Prostate gland (tissue), 2 donors: ENCODE measurements around the gene TGFB2. TPM values are rescaled to one million over a fixed set of nuclear protein-coding genes. Genes with fewer than 3 reads are reported as not detected.

Experiments used
- DNase-seq: peaks from one replicate; pipeline ENCODE4 v3.0.0-alpha.2; 2019; ENCODE audit warnings: low spot score
- H3K27ac ChIP-seq, 2 donors: fragments of 200-600 bp; sonication (generic); 2 replicates each; pipeline ENCODE4 v1.5.1; 2017 to 2019
- H3K27me3 ChIP-seq: fragments of 200-600 bp; sonication (generic); replicated peaks from 2 replicates; pipeline ENCODE4 v1.5.1; 2019; ENCODE audit not compliant: insufficient read depth
- H3K36me3 ChIP-seq, 2 donors: fragments of 200-600 bp; sonication (generic); 1 replicate in 1 of 2; 2 replicates in 1 of 2; pipeline versions ENCODE4 v1.5.1 to v1.8.1; 2017 to 2019
- H3K4me1 ChIP-seq: fragments of 200-600 bp; sonication (generic); replicated peaks from 2 replicates; pipeline ENCODE4 v1.5.1; 2019
- H3K4me3 ChIP-seq, 2 donors: fragments of 200-600 bp; sonication (generic); 2 replicates each; pipeline ENCODE4 v1.5.1; 2017 to 2019
- H3K9me3 ChIP-seq: fragments of 200-600 bp; sonication (generic); 2 replicates; pipeline ENCODE4 v1.5.1; 2017
- POLR2A ChIP-seq: fragments of 450-650 bp; IDR thresholded peaks from one replicate; pipeline ENCODE4 v1.6.1; 2016; ENCODE audit warnings: antibody characterized with exemption, mild to moderate bottlenecking
- POLR2AphosphoS5 ChIP-seq: sonication (generic); formaldehyde crosslinking; IDR thresholded peaks from one replicate; pipeline ENCODE4 v1.6.1; 2017; ENCODE audit warnings: antibody characterized with exemption
- WGBS: methylation state at CpG from one replicate; pipeline ENCODE4 v1.1.5; 2018; 5-methylcytosine and 5-hydroxymethylcytosine counted together
- intact Hi-C: fragments of 100-400 bp; cut with DNase I; formaldehyde crosslinking; loops from one replicate; pipeline ENCODE4 v1.14.2; 2022
- total RNA-seq, 2 donors: library from RNA; depleted of rRNA; stranded (reverse); fragments of >200 nt; gene quantifications; one replicate each; pipeline ENCODE4 v1.1.0, GENCODE V29; 2016
- TF ChIP-seq, protein P1 (sequence below), 4 experiments: fragments of 200-600 bp in 2 of 4; fragments of 450-650 bp in 2 of 4; sonication (generic) in 2 of 4; IDR thresholded peaks; 1 replicate in 3 of 4; 2 replicates in 1 of 4; pipeline ENCODE4 v1.5.1; 2016 to 2019; ENCODE audit warnings: antibody characterized with exemption in 4 of 4, mild to moderate bottlenecking in 2 of 4, moderate library complexity in 2 of 4

Gene TGFB2
- total RNA-seq, 2 donors from 2014 or later, result 7.8 to 9.6 TPM

DNA sequence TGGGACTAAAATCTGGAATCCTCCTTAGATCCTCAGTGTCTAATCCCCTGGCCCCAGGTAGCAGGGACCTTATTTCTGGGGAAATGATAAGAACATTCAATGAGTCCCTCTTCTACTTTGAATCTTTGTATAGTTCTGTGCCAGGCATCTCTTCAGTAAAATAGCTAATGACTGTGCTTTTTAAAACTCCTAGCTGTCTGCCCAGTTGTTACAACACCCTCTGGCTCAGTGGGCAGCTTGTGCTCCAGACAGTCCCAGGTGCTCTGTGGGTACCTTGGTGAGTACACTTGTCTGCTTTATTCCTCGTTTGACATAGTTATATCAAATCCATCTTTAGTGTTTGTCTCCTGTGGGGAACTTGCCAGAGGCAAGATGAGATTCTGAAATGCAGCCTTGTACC, 18.0 kb downstream of the TGFB2 start:
- H3K4me1 ChIP-seq, result no peaks in the 10 kb centered on the region
- DNase-seq, result no peak
- H3K27me3 ChIP-seq, result no peaks in the 10 kb centered on the region
- TF ChIP-seq, protein P1, sequence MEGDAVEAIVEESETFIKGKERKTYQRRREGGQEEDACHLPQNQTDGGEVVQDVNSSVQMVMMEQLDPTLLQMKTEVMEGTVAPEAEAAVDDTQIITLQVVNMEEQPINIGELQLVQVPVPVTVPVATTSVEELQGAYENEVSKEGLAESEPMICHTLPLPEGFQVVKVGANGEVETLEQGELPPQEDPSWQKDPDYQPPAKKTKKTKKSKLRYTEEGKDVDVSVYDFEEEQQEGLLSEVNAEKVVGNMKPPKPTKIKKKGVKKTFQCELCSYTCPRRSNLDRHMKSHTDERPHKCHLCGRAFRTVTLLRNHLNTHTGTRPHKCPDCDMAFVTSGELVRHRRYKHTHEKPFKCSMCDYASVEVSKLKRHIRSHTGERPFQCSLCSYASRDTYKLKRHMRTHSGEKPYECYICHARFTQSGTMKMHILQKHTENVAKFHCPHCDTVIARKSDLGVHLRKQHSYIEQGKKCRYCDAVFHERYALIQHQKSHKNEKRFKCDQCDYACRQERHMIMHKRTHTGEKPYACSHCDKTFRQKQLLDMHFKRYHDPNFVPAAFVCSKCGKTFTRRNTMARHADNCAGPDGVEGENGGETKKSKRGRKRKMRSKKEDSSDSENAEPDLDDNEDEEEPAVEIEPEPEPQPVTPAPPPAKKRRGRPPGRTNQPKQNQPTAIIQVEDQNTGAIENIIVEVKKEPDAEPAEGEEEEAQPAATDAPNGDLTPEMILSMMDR (IDR thresholded peaks at IDR 0.05), result no peak
- TF ChIP-seq POLR2A (no peak), POLR2AphosphoS5 (no peak)
- WGBS, result 28% methylated on average over 1 of the region's 1 CpG
- no peaks in the 10 kb centered on the region for H3K9me3 ChIP-seq
- no peak overlapping the region for H3K4me3 ChIP-seq
- H3K36me3 ChIP-seq, result no peaks in the 10 kb centered on the region
- no peak overlapping the region for H3K27ac ChIP-seq
- intact Hi-C loops, result loop anchor here (10.0 kb wide), 1 partner anchor 452 kb away; no protein-coding TSS in a partner anchor

DNA sequence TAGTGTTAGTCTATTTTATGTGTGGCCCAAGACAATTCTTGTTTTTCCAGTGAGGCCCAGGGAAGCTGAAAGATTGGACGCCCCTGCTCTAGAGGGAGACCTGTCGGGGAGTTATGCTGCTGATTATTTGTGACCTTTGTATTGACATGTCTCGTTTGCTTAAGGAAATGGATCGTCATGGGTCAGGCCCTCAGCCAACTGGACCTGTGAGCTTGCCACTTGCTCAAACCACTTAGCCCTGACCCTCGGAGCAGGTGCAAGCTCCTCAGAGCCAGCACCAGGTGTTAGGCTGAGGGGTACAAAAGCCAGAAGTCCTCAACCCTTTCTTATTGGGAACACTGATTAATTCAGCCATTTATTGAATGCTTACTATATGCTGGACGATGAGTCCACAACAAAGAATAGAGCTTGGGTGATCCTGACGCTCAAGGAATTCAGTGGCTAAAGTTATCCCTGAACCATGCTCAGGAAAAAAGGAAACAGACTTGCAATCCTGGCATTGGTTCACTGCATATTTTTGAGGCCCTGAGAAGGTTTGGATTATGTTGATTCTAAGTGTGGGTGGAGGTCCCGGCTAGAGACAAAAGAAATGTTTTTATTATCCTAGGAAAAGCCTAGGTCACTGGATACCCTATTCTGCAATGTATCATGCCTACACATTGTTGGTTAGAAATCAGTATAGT, 19.0 kb downstream of the TGFB2 start:
- WGBS, result 63% methylated on average over 8 of the region's 8 CpGs
- H3K27ac ChIP-seq, result peak overlapping the region; percentile 8 to 20
- H3K4me1 ChIP-seq, result no peaks in the 10 kb centered on the region
- H3K4me3 ChIP-seq, result no peak overlapping the region
- TF ChIP-seq POLR2AphosphoS5 (no peak), POLR2A (no peak)
- TF ChIP-seq, protein P1 (IDR thresholded peaks at IDR 0.05), result no peak
- no peaks in the 10 kb centered on the region for H3K9me3 ChIP-seq
- no peaks in the 10 kb centered on the region for H3K36me3 ChIP-seq
- DNase-seq, result no peak
- intact Hi-C loops, result loop anchor here (10.0 kb wide), 1 partner anchor 451 kb away; no protein-coding TSS in a partner anchor
- H3K27me3 ChIP-seq, result no peaks in the 10 kb centered on the region

DNA sequence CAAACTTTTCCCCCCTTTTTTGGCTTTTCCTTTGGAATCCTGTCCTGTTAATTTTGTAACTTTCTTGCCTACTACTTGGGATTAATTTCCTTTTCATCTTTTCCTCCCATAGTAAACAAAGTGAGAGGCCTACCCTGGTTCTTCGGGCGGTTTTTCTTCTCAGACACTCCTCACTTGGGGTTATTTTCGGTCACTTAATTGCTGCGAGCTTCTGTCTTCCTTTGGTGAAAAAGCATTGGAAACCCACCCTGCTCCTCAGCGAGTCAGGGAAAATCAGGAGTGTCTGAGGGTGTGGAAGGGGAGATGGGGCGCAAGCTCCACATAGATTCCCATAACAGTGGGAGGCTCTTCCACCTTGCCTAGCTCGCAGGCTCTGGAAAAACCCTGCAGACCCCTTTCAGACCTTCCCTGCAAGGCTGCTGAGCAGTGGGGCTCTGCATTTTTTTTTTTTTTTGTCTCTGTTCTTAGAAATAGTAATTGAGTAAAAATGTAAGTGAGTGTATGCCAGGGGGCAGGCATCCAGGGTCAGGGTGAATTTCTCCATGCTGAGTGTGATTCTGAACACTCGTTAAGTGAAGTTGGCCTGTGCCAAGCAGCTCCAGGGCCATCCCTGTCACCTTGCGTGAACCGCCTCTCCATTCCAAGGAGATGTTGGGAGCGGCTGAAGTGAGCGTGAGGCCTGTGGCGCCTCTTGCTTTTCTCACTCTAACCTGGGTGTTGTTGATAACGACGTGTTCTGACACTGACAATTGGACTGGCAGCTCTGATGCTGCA, 20.3 kb downstream of the TGFB2 start:
- Histone ChIP-seq H3K36me3 (no peaks in the 10 kb centered on the region), H3K27me3 (no peaks in the 10 kb centered on the region), H3K27ac (peak overlapping the region in 1 of 2 donors; percentile 19), H3K4me3 (no peak overlapping the region), H3K9me3 (no peaks in the 10 kb centered on the region), H3K4me1 (no peaks in the 10 kb centered on the region)
- no peak for DNase-seq
- WGBS, result 62% methylated on average over 15 of the region's 15 CpGs
- intact Hi-C loops, result loop anchor here (10.0 kb wide), 1 partner anchor 449 kb away; no protein-coding TSS in a partner anchor
- TF ChIP-seq POLR2A, result no peak
- TF ChIP-seq, protein P1 (IDR thresholded peaks at IDR 0.05), result no peak
- no peak for TF ChIP-seq POLR2AphosphoS5

DNA sequence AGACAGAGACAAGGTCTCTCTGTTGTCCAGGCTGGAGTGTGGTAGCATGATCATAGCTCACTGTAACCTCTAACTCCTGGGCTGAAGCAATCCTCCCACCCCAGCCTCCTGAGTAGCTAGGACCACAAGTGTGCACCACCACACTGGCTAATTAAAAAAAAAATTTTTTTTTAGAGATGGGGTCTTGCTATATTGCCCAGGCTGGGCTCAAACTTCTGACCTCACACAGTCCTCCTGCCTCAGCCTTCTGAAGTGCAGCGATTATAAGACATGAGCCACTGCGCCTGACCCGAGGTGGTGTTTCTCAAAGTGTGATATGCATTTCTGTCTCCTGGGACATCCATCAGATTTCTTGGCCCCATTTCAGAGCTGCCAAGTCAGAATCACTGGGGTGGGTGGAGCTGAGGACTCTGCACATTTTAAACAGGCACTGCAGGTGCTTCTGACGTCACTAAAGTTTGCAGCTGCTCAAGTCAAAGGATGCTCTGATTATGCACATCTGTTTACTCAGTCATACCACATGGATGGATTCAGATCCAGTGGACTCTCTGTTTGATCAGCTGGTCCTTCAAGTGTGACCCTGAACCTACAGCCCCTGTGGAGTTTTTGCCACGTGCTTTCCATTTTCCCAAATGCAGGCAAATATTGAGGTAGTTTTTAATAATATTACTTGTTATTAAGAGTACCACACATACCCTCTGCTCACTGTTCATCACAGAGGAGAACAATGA, 21.4 kb downstream of the TGFB2 start:
- TF ChIP-seq POLR2A (no peak), POLR2AphosphoS5 (no peak)
- TF ChIP-seq, protein P1 (IDR thresholded peaks at IDR 0.05), result no peak
- Histone ChIP-seq H3K9me3 (no peaks in the 10 kb centered on the region), H3K36me3 (no peaks in the 10 kb centered on the region), H3K4me3 (no peak overlapping the region), H3K4me1 (no peaks in the 10 kb centered on the region), H3K27ac (no peak overlapping the region), H3K27me3 (no peaks in the 10 kb centered on the region)
- no peak for DNase-seq
- 81% methylated on average over 5 of the region's 5 CpGs for WGBS
- intact Hi-C loops, result loop anchor here (10.0 kb wide), 1 partner anchor 448 kb away; no protein-coding TSS in a partner anchor
